D721Med (cell line): Measurements from ENCODE around the gene MYADM.

ENCODE experiments used
- DNase-seq: peaks from one replicate; pipeline ENCODE4 v3.0.0; 2011; ENCODE audit warnings: low spot score; ENCODE audit not compliant: insufficient read length
- FAIRE-seq: peaks from 2 replicates; lab custom pipeline; 2011; peaks lifted over from hg19 to GRCh38; lab: Jason Lieb, UNC
- CTCF ChIP-seq: IDR thresholded peaks from 2 replicates; pipeline ENCODE4 v1.5.1; 2012; ENCODE audit warnings: mild to moderate bottlenecking, control low read depth; ENCODE audit not compliant: insufficient read depth; ENCODE audit errors: missing control alignments

MYADM gene

GRCh38 chr19:53894707-53895106 lies 27.0 kb downstream of the MYADM start:
- no peak for FAIRE-seq

GRCh38 chr19:53896682-53897081 lies 29.0 kb downstream of the MYADM start:
- FAIRE-seq (no peak), DNase-seq (no peak)
- no peak for TF ChIP-seq CTCF

More at GRCh38 chr19:53894707-53895106, 27.0 kb downstream of the MYADM start:
- no peak for DNase-seq
- TF ChIP-seq CTCF = no peak

GRCh38 chr19:53897459-53897858 lies 29.8 kb downstream of the MYADM start:
- FAIRE-seq (no peak), DNase-seq (no peak)
- TF ChIP-seq CTCF = no peak

- TF ChIP-seq CTCF = no peak
- no peak for FAIRE-seq
- DNase-seq = no peak
Observed at GRCh38 chr19:53898166-53898565, 30.5 kb downstream of the MYADM start.

- DNase-seq (no peak), FAIRE-seq (no peak)
- TF ChIP-seq CTCF = no peak
Observed at GRCh38 chr19:53898636-53899341, 31.1 kb downstream of the MYADM start.

GRCh38 chr19:53900191-53900860 lies 32.6 kb downstream of the MYADM start:
- TF ChIP-seq CTCF = no peak
- DNase-seq (no peak), FAIRE-seq (no peak)
